Islet precursor cell (in vitro differentiated cells): Measurements from ENCODE around the gene HPCA.

Experiments
- DNase-seq: peaks from one replicate; pipeline ENCODE4 v3.0.0-alpha.2; 2018

Gene HPCA

GRCh38 chr1:32939655-32940371 lies 53.5 kb downstream of the HPCA start:
- peak; percentile 53 for DNase-seq

- no peak for DNase-seq
Observed at GRCh38 chr1:32944180-32944579, 57.9 kb downstream of the HPCA start.
